ENCODE data around the gene TAS1R2.

TAS1R2 gene

DNA sequence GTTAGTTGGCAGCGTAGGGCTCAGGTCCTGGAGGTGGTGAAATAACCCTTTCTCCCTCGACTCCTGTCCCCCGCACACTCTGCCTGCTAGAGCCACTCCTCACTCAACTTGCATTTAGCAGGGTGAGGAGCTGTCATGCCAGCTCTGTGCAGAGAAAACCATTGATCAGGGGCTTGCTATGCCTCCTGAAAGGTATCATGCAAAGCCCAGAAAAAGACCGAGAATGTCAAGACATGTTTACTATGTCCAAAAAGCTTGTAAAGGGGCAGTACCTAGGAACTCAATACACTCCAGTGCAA lies 24.9 kb upstream of the TAS1R2 start:
- TF ChIP-seq, protein P1, sequence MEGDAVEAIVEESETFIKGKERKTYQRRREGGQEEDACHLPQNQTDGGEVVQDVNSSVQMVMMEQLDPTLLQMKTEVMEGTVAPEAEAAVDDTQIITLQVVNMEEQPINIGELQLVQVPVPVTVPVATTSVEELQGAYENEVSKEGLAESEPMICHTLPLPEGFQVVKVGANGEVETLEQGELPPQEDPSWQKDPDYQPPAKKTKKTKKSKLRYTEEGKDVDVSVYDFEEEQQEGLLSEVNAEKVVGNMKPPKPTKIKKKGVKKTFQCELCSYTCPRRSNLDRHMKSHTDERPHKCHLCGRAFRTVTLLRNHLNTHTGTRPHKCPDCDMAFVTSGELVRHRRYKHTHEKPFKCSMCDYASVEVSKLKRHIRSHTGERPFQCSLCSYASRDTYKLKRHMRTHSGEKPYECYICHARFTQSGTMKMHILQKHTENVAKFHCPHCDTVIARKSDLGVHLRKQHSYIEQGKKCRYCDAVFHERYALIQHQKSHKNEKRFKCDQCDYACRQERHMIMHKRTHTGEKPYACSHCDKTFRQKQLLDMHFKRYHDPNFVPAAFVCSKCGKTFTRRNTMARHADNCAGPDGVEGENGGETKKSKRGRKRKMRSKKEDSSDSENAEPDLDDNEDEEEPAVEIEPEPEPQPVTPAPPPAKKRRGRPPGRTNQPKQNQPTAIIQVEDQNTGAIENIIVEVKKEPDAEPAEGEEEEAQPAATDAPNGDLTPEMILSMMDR (IDR thresholded peaks at IDR 0.05; ENCODE audit: low read depth, low read length, missing control alignments), result no peak
- in situ Hi-C loops (cut with HindIII; ENCODE audit: low sequenced_read_pairs), result no loop called here
- no peak overlapping the region for H3K4me3 ChIP-seq (ENCODE audit: low read depth, low read length)
- no peak for DNase-seq (ENCODE audit: low read depth)

DNA sequence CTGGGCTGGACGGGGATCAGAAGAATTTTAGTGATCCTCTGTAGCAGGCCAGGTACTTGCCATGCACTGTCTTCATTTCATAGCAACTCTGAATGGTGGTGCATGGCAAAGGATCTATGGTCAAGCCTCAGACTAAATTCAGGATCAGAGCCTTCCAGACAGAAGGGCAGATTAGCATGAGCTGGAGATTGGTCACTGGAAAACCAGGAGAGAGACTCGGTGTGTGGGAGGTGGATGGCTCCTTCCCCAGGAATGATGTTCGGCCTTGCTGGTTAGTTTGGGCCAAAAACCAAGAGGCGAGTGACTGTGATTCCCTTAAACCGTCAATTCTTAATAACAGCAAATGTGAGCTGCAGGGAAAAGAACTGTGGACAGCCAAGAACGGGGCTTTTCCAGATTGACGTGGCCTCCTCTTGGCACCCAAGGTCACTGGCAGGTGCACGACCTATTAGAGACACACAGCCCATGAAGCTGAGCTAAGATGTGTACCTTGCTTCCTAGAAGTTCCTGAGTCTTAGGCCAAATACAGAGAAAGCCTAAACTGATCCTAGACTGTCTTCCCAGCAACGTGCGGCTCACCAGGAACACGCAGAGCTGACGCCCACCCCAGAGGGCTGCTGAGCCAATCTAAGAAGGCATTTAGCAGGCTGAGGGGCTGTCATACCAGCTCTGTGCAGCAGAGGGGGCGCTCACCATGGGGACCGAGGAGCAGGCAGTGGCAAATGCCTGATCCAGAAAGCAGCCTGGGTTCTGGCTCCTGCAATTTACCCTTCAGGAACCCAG lies 24.4 kb upstream of the TAS1R2 start:
- H3K4me3 ChIP-seq (ENCODE audit: low read depth, low read length), result no peak overlapping the region
- in situ Hi-C loops (cut with HindIII; ENCODE audit: low sequenced_read_pairs), result no loop called here
- TF ChIP-seq, protein P1 (IDR thresholded peaks at IDR 0.05; ENCODE audit: low read depth, low read length, missing control alignments), result peak; percentile 98
- no peak for DNase-seq (ENCODE audit: low read depth)

DNA sequence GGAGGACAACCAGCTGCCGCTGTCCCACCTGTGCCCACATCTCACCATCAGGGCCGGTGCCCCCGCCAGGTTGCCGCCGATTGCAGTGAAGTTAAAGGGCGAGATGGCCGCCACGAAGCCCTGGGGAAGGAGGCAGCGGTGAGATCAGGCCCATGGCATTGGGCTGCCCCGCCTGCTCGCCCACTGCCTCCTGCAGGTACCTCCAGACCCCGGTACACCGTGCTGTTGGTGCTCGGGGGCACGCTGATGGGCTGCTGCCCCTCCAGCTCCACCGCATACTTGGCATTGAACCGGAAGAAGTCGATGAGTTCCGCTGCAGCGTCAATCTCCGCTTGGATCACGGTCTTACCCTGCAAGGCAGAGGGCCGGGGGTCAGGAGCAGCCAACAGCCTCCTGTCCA lies 23.6 kb upstream of the TAS1R2 start:
- TF ChIP-seq, protein P1 (IDR thresholded peaks at IDR 0.05; ENCODE audit: low read depth, low read length, missing control alignments), result no peak
- in situ Hi-C loops (cut with HindIII; ENCODE audit: low sequenced_read_pairs), result no loop called here

DNA sequence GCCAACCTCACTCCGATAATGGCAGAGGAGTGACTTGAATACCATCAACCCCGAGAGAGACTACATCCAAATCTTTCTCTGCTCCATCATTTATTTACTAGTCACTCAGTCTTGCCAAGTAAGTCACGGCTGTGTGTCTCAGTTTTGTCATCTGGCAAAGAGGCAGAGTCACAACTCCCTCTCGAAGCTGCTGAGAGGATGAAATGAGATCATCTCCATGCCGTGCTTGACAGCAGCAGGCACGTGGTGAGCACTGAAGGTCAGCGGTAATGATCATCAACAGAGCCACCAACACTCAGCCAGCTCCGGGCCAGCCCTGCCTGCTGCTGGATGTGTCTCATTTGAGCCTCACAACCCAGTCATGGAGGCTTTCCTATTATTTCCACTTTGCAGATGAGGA lies 23.0 kb upstream of the TAS1R2 start:
- in situ Hi-C loops (cut with HindIII; ENCODE audit: low sequenced_read_pairs), result no loop called here
- no peak for DNase-seq (ENCODE audit: low read depth)
- no peak overlapping the region for H3K4me3 ChIP-seq (ENCODE audit: low read depth, low read length)
- TF ChIP-seq, protein P1 (IDR thresholded peaks at IDR 0.05; ENCODE audit: low read depth, low read length, missing control alignments), result no peak

More for the DNA sequence above, 23.6 kb upstream of the TAS1R2 start:
- H3K4me3 ChIP-seq (ENCODE audit: low read depth, low read length), result no peak overlapping the region
- DNase-seq (ENCODE audit: low read depth), result no peak

DNA sequence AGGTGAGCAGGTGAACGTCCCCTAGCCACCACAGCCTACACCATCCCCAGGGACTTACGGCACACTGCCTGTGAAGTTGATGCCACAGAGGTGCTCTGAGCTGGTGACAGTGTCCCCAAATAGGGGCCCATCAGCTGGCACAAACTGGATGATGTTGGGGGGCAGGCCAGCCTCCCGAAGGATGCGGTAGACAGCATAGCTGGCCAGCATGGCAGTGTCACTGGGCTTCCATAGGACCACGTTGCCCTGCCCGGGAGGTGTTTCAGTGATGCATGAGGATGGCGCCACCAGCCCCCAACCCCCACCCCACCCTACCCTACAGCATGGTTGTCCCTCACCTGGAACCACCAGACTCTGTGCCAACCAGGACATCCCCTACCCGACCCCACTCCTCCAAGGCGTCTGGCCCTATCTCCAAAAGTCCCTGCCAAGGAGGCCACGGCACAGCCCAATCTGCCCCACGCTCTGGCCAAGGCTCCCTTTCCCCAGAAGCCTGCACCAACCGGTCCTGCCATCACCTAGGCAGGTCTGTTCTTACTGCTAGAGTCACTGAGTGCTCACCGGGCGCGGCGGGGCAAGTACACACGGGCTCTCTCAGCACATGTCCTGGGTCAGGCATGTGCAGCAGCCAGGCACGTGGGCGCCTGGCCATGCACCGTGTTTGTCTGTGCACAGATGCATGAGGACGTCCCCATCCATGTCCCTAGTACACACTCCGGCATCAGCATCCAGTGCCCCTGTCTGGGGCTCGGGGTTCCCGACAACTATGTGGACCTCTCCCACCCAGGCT lies 22.4 kb upstream of the TAS1R2 start:
- no peak overlapping the region for H3K4me3 ChIP-seq (ENCODE audit: low read depth, low read length)
- TF ChIP-seq, protein P1 (IDR thresholded peaks at IDR 0.05; ENCODE audit: low read depth, low read length, missing control alignments), result no peak
- in situ Hi-C loops (cut with HindIII; ENCODE audit: low sequenced_read_pairs), result no loop called here
- DNase-seq (ENCODE audit: low read depth), result no peak

DNA sequence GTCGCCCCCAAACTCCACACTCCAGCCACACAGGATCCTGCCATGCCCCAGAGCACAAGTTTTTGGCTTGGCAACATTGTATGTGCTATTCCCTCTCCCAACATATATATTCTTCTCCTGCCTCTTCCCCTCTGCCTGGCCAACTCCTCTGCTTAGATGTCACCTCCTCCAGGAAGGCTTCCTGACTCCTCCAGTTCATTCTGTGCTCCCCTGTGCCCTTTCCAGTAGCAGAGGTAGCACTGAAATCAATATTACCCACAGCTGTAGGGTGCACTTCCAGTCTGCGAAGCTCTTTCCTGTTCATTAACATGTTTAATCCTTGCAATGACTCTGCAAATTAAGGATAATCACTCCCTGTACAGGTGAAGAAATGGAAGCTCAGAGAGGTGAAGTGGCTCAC lies 21.7 kb upstream of the TAS1R2 start:
- DNase-seq (ENCODE audit: low read depth), result no peak
- no peak overlapping the region for H3K4me3 ChIP-seq (ENCODE audit: low read depth, low read length)
- TF ChIP-seq, protein P1 (IDR thresholded peaks at IDR 0.05; ENCODE audit: low read depth, low read length, missing control alignments), result no peak
- in situ Hi-C loops (cut with HindIII; ENCODE audit: low sequenced_read_pairs), result no loop called here

Data from astrocyte of the cerebellum (primary cell).